PC-3 (cell line): Measurements from ENCODE around the gene UPK2. TPM values are rescaled to one million over a fixed set of nuclear protein-coding genes. Genes with fewer than 3 reads are reported as not detected.

Source experiments
- ATAC-seq: fragments of 200-7000 bp; cut with Tn5 transposase; 2 replicates; pipeline ENCODE4 v1.9.1; 2020; ENCODE audit warnings: mild to moderate bottlenecking, moderate library complexity
- BruUV-seq: library from RNA; stranded (reverse); fragments of 400-500 nt; replicated peaks from 2 replicates; lab custom pipeline; 2021; lab: Mats Ljungman, UMichigan
- CTCF ChIA-PET: fragments of 300-600 bp; sonication (Branson Sonifier 250); formaldehyde crosslinking; loops from one replicate; lab custom pipeline; 2022; ENCODE audit warnings: antibody characterized with exemption; lab: Charles Lee
- POLR2A ChIA-PET: fragments of 300-600 bp; sonication (Branson Sonifier 250); formaldehyde crosslinking; loops from one replicate; lab custom pipeline; 2022; ENCODE audit warnings: antibody characterized with exemption; ENCODE audit not compliant: unreplicated experiment; lab: Charles Lee
- DNase-seq: peaks from one replicate; pipeline ENCODE4 v3.0.0-alpha.2; 2015
- H2AFZ ChIP-seq: fragments of 300-600 bp; sonication (generic); 2 replicates; pipeline ENCODE4 v1.6.0; 2016; ENCODE audit warnings: antibody characterized with exemption, low read length
- H3F3A ChIP-seq: fragments of 300-600 bp; sonication (generic); one replicate; pipeline ENCODE4 v1.6.0; 2017; ENCODE audit warnings: antibody characterized with exemption, low read length, control low read depth, mild to moderate bottlenecking; ENCODE audit not compliant: unreplicated experiment
- H3K27ac ChIP-seq: fragments of 300-600 bp; sonication (generic); 2 replicates; pipeline ENCODE4 v1.5.1; 2016; ENCODE audit warnings: mild to moderate bottlenecking, low read length
- H3K27me3 ChIP-seq: fragments of 300-600 bp; sonication (generic); 2 replicates; pipeline ENCODE4 v1.6.1; 2016; ENCODE audit warnings: low read length, mixed read lengths
- H3K36me3 ChIP-seq: fragments of 300-600 bp; sonication (generic); 2 replicates; pipeline ENCODE4 v1.6.1; 2016; ENCODE audit warnings: low read depth, mixed run types, low read length, mixed read lengths
- H3K4me1 ChIP-seq: fragments of 300-600 bp; sonication (generic); 2 replicates; pipeline ENCODE4 v1.5.1; 2016; ENCODE audit warnings: low read length; ENCODE audit not compliant: insufficient read depth
- H3K4me2 ChIP-seq: fragments of 300-600 bp; sonication (generic); 2 replicates; pipeline ENCODE4 v1.6.0; 2016; ENCODE audit warnings: low read length
- H3K4me3 ChIP-seq: fragments of 300-600 bp; sonication (generic); 2 replicates; pipeline ENCODE4 v1.5.1; 2016; ENCODE audit warnings: mild to moderate bottlenecking, low read length, mixed read lengths
- H3K79me2 ChIP-seq: fragments of 300-600 bp; sonication (generic); 2 replicates; pipeline ENCODE4 v1.6.1; 2017; ENCODE audit warnings: low read length, mixed read lengths
- H3K9ac ChIP-seq: fragments of 300-600 bp; sonication (generic); 2 replicates; pipeline ENCODE4 v1.6.0; 2016; ENCODE audit warnings: mild to moderate bottlenecking, low read length
- H3K9me2 ChIP-seq: fragments of 300-600 bp; sonication (generic); replicated peaks from 2 replicates; pipeline ENCODE4 v1.6.1; 2016; ENCODE audit warnings: mixed run types, low read length, mixed read lengths
- H3K9me3 ChIP-seq: fragments of 300-600 bp; sonication (generic); 2 replicates; pipeline ENCODE4 v1.6.1; 2016; ENCODE audit warnings: low read length, mixed read lengths
- H4K20me1 ChIP-seq: fragments of 300-600 bp; sonication (generic); 2 replicates; pipeline ENCODE4 v1.6.1; 2016; ENCODE audit warnings: low read length, mixed read lengths
- EZH2 ChIP-seq: fragments of 300-600 bp; sonication (generic); IDR thresholded peaks from one replicate; pipeline ENCODE4 v1.6.1; 2017; ENCODE audit warnings: antibody characterized with exemption, mild to moderate bottlenecking, low read length; ENCODE audit not compliant: unreplicated experiment
- EZH2phosphoT487 ChIP-seq: fragments of 300-600 bp; sonication (generic); IDR thresholded peaks from 2 replicates; pipeline ENCODE4 v1.6.1; 2018; ENCODE audit warnings: mild to moderate bottlenecking, antibody characterized with exemption, low read length, borderline replicate concordance
- intact Hi-C: fragments of 100-400 bp; cut with micrococcal nuclease; formaldehyde crosslinking; loops from 2 replicates; pipeline ENCODE4 v1.9.0; 2023
- total RNA-seq: library from RNA; depleted of rRNA; stranded (reverse); fragments of >200 nt; gene quantifications from 2 replicates; pipeline ENCODE4 v1.2.3, GENCODE V29; 2014
- TF ChIP-seq, protein P1 (sequence below): fragments of 300-600 bp; sonication (generic); conservative IDR thresholded peaks from 2 replicates; pipeline ENCODE4 v1.5.1; 2017; ENCODE audit warnings: antibody characterized with exemption, low read depth, mild to moderate bottlenecking, low read length

Gene UPK2
- total RNA-seq, 1 experiment from 2014 or later, result 0.44 TPM

DNA sequence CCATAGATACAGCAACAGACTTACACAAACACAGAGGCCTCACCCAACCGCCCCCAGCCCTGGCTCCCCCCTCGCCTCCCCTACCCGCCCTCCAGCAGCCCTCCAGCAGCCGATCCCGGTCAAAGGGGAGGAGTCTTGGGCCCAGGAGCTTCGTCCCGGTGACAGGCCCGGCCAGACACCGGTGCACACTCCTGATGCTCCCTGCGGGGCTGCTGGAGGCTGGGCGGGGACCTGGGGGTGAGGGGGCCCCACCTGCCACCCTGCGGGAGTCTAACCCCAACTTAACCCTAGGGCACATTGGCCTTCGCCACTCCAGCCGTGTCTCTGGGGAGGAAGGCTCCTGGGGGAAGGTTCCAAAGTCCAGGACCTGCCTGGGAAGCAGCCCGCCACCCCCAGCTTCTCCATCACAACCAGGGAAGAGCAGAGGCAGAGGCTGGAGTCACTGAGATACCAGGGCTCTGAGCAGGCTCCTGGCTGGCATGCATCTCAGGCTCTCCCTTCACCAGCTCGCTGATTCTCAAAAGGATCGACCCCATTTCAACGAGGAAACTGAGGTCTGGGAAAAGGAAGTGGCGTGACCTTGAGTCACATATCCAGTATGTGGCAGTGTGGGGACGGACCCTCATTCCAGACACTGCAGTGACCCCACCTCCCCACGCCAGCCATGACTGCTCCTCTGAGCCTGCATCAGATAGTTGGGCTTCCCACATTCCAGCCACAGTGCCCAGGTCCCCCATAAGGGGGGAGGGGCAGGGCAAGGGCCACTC, 44.8 kb upstream of the UPK2 start:
- H3K27me3 ChIP-seq, result no peaks in the 10 kb centered on the region
- peaks cover 11% of the 10 kb centered on the region; the same call in 1 of the 2 replicates for H3K36me3 ChIP-seq
- no peaks in the 10 kb centered on the region for H3K9me3 ChIP-seq
- TSS peak; percentile 76 for BruUV-seq
- peak; percentile 71 for DNase-seq
- ChIA-PET POLR2A (interaction anchor here (0.5 to 1.5 kb wide), 4 partner anchors 11 to 66 kb away, joined by 4 to 16 read pairs (median 6); no protein-coding TSS in a partner anchor), CTCF (interaction anchor here (1.0 to 4.7 kb wide), 2 partner anchors 14 to 19 kb away, joined by 4 to 23 read pairs; partner anchors contain the start of gene BCL9L)
- peak; percentile 4 for ATAC-seq
- H3K27ac ChIP-seq, result peak overlapping the region; percentile 97
- H3F3A ChIP-seq, result peaks cover 7% of the 10 kb centered on the region
- H3K4me1 ChIP-seq, result peaks cover 82% of the 10 kb centered on the region
- intact Hi-C loops, result no loop called here
- no peaks in the 10 kb centered on the region for H3K9me2 ChIP-seq
- peaks cover 88% of the 10 kb centered on the region for H3K79me2 ChIP-seq
- H2AFZ ChIP-seq, result no peak overlapping the region; the same call in 1 of the 2 replicates
- peak overlapping the region; percentile 79 for H3K9ac ChIP-seq
- H3K4me3 ChIP-seq, result peak overlapping the region; percentile 55
- no peaks in the 10 kb centered on the region for H4K20me1 ChIP-seq
- H3K4me2 ChIP-seq, result peak overlapping the region; percentile 87
- TF ChIP-seq, protein P1, sequence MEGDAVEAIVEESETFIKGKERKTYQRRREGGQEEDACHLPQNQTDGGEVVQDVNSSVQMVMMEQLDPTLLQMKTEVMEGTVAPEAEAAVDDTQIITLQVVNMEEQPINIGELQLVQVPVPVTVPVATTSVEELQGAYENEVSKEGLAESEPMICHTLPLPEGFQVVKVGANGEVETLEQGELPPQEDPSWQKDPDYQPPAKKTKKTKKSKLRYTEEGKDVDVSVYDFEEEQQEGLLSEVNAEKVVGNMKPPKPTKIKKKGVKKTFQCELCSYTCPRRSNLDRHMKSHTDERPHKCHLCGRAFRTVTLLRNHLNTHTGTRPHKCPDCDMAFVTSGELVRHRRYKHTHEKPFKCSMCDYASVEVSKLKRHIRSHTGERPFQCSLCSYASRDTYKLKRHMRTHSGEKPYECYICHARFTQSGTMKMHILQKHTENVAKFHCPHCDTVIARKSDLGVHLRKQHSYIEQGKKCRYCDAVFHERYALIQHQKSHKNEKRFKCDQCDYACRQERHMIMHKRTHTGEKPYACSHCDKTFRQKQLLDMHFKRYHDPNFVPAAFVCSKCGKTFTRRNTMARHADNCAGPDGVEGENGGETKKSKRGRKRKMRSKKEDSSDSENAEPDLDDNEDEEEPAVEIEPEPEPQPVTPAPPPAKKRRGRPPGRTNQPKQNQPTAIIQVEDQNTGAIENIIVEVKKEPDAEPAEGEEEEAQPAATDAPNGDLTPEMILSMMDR, result no peak
- TF ChIP-seq EZH2, result no peak
- no peak for TF ChIP-seq EZH2phosphoT487

DNA sequence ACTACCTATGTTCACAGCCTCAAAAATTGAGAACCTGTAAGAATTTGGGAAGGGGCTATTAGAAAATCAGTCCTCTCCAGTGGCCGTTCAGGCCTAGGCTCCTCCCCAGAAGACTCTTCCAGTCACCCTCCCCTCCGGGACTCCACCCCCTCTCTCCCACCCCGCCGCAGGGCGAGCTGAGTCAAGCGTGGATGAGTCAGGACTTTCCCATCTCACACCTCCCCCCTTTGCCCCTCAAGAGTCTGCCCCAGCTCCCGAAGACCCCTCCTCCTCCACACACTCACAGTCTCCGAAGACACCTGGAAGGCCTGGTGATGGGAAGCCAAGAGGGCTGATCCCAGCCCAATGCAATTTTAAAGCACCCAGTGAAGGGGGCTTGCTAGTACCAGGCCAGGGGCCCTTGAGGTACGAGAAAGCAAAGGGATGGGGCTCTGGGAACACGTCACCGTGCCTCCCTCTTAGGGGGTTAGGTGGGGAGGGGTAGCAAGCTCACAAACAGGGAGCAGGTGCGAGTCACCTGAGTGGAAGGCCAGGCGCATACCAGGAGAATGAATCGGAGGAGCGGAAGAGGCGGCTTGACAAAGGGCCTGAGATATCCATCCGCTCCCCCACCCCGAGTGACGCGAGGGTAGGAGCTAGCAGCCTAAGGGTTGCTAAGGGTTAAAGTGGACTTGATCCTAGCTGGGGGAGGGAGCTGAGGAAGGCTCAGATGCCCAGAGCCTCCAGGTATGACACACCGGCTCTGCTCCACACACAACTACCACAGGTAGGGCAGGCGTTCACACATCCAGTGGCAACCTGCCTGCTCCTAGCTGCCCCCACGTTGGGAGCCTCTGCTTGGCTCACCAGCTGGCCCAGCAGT, 44.0 kb upstream of the UPK2 start:
- DNase-seq (peak; percentile 99), ATAC-seq (peak; percentile 34)
- no TSS peak for BruUV-seq
- H3K9ac ChIP-seq, result peak overlapping the region; percentile 79
- H3K27me3 ChIP-seq, result no peaks in the 10 kb centered on the region
- ChIA-PET CTCF (interaction anchor here (0.8 to 4.7 kb wide), 3 partner anchors 14 to 18 kb away, joined by 7 to 23 read pairs (median 10); partner anchors contain the start of gene BCL9L), POLR2A (interaction anchor here (0.5 to 1.7 kb wide), 6 partner anchors 12 to 250 kb away, joined by 3 to 11 read pairs (median 4); partner anchors contain the start of gene BCL9L)
- intact Hi-C loops, result no loop called here
- peaks cover 90% of the 10 kb centered on the region for H3K4me1 ChIP-seq
- H3F3A ChIP-seq, result peaks cover 9% of the 10 kb centered on the region
- peaks cover 5% of the 10 kb centered on the region; the same call in 1 of the 2 replicates for H3K36me3 ChIP-seq
- no peaks in the 10 kb centered on the region for H3K9me2 ChIP-seq
- H4K20me1 ChIP-seq, result no peaks in the 10 kb centered on the region
- H3K27ac ChIP-seq, result peak overlapping the region; percentile 97
- no peak overlapping the region; the same call in 1 of the 2 replicates for H2AFZ ChIP-seq
- peak overlapping the region; percentile 55 for H3K4me3 ChIP-seq
- no peaks in the 10 kb centered on the region for H3K9me3 ChIP-seq
- peak; percentile 79 for TF ChIP-seq EZH2phosphoT487
- TF ChIP-seq EZH2, result no peak
- H3K4me2 ChIP-seq, result peak overlapping the region; percentile 87
- H3K79me2 ChIP-seq, result peaks cover 89% of the 10 kb centered on the region
